Measurements from ENCODE around the gene TMEM132A.

The TMEM132A gene

DNA sequence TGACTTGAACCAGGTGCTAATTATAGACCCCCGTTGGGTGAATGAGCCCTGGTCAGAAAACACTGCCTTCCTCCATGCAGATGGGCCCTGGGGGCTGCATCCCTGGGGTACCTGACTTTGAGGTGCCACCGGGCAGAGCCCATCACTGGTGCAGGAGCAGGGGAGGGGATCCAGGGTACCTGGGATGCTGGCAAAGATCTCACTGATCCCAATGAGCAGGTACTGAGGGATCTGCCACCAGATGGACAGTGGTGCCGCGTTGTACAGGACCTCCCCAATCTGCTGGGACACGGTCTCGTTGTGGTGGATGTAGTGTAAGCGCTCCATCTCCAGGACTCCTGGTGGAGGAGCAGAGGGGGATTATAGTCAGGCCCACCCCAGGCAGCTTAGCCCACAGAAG is 15.0 kb downstream of the TMEM132A start:
- DNase-seq, result no peak

DNA sequence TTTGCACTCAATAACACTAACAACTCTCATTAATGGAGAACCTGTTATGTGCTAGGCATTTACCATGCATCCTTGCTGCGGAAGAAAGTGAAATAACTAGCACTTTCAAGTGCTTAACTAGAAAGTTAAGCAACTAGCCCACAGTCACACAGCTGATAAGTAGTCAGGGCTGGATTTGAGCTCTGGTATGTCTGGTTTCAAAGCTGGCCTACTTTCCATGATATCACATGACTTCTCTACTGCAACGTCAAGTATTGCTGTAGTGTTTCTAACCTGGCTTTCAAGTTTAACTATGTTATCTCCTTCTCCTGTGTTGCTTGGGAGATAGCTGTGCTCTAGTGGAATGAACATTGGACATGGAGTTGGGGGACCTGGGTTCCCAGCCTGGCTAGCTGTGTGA is 15.6 kb downstream of the TMEM132A start:
- DNase-seq, result no peak

DNA sequence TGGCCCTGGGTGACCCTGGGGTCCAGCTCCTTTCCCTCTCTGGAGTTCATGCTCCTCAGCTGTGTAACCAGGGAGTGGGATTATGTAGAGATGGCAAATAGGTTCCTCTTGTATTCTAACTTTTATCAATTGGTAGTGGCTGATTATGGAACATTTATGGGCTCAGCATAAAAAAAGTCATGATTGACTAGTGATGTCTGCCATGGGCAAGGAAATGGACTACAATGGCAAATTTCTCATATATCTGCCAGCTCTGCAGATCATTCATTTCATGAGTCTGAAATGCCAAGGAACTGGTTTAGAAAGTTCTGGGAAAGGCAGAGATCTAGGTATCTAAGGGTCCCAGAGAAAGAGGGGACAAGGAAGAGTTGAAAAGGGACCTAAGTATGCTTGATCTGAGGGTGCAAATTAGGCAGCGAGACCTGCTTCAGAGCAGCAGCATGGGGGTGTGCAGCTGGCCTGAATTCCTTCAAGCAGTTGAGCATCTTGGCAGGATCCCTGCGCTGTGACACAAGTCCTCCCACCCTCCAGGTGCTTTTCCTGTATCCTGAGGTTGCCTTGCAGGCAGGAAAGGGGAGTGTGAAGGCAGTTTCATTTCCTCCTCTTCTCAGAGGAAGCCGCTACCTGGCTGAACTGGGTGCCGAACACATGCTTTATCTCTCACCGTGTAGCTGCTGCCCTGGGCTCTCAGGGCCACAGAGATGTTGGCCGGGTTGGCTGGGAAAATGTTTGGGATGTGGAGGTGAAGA is 17.3 kb downstream of the TMEM132A start:
- no peak for DNase-seq

DNA sequence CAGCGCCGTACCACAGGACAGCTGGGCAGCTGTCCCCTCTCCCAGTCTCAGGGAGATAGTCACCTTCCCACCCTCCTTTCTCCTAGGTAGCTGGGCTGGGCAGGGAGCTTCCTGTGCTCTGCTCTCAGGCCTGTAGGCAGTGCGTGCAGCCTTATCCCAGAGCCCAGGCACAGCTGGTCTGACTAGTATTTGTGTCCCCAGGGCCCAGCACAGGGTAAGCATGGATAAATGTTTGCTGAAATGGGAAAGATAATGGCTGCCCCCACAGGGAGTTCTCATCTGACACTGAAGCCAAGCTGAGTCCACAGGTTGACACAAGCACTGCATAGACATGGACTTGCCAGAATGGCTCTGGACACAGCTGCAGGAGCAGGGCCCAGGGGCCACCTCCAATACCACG is 18.0 kb downstream of the TMEM132A start:
- DNase-seq, result no peak

DNA sequence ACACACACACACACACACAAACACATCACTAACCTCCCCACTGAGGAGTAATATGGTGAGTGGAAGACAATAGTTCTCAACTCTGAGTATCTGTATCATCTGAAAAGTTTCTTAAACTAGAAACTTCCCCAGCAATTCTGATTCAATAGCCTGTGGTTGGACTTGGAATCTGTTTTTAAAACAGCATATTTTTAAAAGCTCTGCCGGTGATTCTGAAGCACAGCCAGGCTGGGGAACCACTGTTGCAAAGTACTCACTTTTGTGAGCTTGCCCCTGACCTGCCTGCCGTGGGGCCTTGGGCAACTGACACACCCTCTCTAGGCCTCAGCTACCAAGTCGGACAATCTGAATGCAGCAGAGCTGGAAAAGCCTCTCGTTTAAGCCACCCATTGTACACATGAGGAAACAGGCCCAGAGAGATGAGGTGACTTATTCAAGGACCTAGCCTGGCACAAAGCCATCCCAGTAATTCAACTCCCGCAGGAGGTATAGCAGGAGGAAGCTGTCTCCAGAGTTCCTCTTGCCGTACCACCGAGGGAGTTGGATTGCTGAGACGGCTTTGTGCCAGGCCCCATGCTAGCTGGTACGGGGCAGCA is 18.8 kb downstream of the TMEM132A start:
- no peak for DNase-seq

DNA sequence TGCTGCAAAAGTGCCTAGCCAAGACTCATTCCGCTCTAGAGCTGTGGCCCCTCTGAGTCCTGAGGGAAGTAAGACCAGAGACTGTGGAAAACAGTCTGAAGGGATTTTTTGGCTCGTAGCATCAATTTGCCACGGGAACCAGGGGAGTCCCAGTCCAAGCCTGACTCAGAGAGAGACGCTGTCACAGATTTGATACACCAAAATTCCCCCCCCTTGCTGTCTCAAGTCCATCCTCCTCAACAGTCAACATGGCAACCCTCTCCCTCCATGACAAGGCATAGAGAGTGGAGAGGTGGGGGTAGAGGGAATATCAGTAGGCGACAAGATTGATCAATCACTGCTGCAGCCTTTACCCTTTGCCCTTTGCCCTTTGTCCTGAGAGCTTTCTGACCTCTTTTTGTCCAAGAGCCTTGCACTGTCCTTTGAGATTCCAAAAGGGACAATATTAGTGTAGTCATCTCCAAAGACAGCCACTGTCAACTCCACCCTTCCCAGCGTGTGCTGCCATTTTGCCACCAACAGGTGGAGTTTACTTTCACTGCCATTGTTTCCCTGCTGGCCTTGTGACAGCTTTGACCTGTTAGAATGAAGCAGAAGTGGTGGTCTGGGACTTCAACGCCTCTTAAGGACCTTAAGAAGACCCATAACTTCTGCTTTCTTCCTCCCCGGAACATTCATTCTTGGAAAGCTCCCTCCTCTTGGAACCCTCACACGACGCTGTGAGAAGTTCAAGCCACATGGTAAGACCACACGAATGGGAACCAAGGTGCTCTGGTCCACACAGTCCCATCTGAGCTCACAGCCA is 20.4 kb downstream of the TMEM132A start:
- no peak for DNase-seq

DNA sequence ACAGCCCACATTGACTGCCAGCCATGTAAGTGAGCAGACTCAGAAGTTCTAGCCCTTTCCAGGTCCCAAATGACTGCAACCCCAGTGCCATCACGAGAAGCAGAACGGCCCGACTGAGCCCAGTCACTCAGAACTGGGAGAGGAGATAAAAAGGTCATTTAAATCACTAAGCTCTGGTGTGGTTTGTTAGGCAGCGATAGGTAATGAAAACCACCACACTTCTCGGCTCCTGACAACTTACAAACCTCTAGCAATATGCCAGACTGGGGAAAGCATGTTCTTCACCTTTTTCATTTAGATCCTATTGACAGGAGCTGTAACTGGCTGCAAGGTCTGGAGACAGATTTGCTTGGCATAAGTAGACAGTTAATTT is 21.0 kb downstream of the TMEM132A start:
- DNase-seq, result no peak

DNA sequence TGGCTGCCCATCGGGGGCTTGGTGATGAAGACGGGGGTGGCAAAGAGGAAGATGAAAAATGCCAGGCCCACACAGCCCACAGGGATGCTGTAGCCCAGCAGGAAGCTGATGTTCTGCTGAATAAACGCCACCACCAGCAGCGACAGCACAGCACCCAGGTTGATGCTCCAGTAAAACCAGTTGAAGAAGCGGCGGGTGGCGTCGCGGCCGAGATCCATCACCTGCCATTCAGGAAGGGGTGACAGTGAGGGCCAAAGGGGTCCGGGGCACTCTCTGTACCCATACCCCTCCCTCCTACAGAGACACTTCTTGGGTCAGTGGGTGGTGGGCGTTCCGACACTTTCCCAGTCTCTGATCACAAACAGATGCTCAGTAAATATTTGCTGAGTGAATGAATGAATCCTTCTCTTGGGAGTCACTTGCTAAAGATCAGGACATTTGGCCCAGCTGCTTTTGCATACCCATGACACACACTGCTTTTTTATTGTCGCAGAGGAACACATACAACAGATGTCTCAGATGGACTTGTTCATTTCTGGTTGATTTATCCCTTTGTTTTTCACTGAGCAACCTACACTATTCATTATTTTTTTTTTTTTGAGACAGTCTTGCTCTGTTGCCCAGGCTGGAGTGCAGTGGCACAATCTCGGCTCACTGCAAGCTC is 22.5 kb downstream of the TMEM132A start:
- no peak for DNase-seq

DNA sequence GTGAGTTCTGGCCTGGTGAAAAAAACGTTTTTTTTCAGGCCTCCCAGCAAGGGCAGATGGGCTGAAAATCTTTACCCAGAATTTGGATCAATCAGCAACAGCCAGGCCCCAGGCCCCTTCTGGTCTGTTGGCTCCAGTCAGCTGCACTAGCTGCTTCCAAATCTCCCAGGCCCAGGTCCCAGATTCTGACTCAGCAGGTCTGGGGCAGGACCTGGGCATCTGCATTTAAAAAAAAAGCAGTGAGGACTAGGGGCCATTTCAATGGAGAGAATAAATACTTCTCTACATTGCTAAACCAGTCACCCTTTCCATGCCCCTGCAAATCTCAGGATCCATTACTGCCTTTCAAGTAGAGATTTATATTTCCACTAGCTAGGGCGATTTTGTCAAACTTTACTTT is 23.4 kb downstream of the TMEM132A start:
- DNase-seq, result no peak

DNA sequence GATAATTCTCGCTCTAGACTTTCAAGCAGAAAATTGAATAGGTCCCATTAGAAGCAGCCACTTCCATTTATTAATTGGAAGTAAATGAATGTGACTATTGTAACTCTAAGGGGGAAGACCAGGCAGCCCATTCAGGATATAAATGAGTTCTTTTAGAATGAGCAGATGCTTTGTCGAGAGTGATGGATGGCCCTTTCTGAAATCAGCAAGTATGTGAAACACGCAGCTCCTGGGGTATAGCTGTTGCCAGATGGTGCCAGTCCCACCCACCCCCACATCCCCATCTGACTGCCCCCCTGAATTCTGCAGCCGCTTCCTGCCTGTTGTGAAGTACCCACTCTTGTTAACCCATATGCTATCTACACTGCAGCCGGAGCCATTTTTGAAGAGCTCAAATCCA is 24.0 kb downstream of the TMEM132A start:
- no peak for DNase-seq

DNA sequence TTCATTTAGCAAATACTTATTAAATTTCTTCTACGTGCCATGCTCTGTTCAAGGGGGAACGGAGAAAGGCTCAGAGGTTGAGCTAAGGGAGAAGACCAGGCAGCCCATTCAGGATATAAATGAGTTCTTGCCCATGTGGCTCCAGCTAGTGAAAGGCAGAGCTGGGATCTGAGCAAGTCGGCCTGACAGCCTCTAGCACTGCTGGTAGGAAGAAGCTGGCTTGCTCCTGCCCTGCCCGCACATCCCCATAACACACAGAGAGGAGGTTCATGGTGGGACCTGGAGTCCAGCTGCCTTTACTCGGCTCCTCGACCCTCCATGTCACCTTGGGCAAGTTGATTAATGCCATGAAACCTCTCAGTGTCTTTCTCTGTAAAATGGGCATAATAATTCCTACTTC is 25.8 kb downstream of the TMEM132A start:
- DNase-seq, result no peak

DNA sequence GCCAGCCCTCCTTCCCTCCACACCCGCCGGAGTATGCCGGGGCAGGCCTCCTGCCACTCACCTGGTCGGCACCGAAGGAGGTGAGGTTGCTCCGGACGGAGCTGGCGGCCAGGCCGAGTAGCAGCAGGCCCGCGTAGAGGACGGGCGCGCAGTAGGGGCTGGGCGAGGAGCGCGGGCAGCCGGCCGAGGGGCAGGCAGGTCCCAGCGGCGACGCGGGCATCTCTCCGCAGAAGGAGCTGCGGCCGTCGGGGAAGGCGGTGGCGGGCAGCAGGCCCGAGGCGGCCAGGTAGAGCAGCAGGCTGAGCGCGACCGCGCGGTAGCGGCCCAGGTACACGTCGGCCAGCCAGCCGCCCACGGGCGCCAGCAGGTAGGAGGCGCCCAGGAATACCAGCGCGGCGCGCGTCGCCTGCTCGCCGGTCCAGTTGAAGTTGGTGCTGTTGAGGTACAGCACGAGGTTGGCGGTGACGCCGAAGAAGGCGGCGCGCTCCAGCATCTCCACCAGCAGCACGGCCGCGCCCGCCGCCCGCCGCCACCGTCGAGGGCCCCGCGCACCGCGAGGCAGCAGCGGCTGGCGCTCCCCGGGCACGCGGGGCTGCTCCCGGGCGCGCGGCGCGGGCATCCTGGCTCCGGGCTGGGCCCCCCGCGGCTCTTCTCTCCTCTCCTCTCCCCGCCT is 26.8 kb downstream of the TMEM132A start:
- DNase-seq, result peak in 1 of 4 experiments; percentile 43

DNA sequence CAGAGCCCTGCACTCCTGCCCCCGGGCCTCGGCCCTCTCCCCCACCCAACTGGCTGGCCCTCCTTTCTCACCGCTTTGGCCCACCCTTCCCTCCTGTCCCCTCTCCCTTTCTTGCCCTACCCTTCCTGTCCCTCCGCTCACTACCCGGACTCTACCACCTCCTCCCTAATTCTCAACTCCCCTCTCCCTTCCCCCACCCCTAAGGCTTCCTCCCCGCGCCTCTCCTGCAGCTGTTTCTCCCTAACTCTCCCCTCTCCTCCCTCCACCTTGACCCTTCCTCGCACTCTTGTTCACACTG is 27.3 kb downstream of the TMEM132A start:
- no peak for DNase-seq

DNA sequence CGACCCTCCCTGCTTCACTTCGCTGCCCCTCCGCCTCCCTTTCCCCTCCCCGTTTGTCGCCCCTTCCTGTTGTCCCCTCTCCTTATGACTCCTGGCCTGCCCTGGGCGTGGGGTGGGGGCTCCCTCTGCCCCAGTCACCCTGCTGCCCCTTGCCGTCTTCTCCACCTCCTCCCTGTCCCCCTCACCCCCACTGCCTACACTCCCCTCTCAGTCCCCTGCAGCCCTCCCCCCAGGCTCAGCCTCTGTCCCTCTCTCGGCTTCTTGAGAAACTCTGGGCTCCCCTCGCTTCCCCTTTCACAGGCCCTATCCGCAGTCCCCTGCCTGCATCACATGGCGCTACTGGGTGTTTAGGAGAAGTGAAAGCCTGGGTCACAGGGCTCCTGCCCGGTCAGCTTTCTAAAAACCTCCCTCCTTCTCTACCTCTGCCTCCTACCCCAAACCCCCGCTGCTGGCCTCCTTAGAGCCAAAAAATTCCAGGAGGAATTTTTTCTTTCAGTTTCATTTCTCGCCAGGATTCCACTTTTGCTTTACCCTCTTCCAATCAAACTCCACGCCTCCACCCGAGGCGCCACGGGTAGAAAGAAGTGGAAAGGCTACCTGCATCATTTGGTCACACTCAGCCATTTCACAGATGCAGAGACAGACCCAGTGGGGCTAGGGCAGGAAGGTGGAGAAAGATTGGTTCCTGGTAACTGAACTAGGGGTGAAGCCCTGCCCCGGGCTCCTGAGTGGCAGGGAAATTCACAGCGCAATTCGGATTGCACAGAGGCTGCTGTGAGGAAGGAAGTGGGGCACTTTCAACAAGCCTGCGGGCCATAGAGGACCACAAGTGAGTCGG is 27.9 kb downstream of the TMEM132A start, which contains the start of gene SLC15A3:
Gene SLC15A3, minus strand, starts transcription at position 273 of the 838 bp plus-strand sequence. CDS start 625 bp downstream, outside the sequence.
- peak in 2 of 4 experiments; percentile 22 to 36 for DNase-seq

DNA sequence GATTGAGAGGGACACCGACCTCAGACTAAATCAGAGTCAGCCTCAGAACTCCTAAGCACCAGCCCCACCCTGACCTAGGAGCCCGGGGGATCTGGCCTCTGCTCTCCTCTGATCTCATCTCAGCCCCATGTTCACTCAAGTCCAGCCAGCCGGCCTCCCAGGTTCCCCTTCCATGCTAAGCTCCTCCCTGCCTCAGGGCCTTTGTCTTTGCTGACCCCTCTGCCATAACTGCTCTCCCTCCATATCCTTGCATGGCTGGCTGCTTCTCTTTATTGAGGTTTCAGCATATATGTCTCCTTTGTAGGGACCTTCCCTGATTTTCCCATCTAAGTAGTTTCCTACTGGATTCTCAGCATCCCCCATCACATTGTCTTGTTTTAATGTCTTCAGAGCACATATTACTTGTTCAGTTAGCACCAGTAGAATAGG is 28.5 kb downstream of the TMEM132A start:
- no peak for DNase-seq

DNA sequence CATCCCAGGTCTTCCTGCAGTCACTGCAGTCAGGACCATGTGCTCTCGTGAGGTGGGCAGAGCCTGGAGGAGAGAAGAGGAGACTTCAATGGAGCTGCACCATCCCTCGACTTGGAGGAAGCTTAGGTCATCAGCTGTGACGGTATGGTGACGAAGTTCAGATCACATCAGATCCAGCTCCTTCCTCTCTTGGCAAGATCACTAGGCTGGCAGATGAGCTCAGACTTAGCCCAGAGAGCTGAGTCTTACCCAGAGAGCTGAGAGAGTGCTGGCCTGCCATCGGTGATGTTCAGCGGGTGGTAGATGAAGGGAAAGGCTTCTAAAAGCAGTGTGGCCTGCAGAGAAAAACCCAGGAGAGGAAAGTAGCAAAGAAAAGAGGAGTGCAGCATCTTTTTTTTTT is 29.5 kb downstream of the TMEM132A start:
- no peak for DNase-seq

DNA sequence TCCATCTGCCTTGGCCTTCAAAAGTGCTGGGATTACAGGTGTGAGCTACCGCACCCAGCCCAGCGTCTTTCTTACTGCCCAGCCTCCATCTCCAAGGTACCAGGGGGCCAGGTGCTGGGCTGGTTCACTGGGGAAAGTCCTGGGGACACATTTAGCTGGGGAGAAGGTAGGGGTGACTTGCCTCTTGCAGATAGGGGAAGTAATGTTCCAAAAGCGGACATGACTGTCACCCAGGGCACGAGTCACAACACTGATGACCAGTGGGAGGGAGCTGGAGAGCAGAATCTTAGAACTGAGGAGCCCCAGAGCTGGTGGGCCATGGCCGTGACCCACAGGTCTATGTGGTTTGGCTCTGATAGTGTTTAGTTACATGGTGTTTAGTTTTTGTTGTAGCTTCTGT is 30.2 kb downstream of the TMEM132A start:
- no peak for DNase-seq

DNA sequence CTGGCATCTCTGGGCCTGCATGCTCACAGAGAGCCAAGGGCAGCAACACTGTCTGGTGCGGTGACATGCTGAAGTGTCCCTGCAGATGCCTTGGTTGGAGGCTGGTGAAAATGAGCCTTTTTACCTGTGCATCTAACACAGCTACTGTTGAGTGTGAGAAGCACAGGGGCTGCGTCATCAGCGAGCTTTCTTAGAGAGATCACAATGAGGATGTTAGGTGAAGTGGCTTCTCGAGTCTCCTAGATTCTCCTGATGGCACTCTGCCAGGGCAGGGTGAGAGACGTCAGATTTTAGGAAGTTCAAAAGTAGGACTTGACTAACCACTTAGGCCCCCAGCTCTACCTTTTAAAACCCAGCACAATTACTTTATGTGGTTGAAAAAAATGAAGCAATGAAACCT is 31.3 kb downstream of the TMEM132A start:
- DNase-seq, result no peak

DNA sequence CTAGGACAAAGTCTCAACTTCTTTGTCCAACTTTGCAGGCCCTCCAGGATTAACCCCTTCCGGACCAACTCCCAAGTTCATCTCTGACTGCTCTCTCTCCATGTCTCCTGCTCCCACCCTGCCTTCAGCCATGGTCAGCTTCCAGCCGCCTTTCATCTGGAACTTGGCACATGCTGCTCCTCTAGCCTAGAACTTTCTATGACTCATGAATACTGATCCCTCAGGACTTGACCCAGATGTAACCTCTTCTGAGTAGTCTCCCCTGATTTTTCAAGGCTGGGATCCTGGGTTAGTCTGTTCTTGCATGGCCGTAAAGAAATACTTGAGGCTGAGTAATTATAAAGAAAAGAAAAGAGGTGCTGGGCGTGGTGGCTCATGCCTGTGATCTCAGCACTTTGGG is 32.9 kb downstream of the TMEM132A start:
- DNase-seq, result no peak

DNA sequence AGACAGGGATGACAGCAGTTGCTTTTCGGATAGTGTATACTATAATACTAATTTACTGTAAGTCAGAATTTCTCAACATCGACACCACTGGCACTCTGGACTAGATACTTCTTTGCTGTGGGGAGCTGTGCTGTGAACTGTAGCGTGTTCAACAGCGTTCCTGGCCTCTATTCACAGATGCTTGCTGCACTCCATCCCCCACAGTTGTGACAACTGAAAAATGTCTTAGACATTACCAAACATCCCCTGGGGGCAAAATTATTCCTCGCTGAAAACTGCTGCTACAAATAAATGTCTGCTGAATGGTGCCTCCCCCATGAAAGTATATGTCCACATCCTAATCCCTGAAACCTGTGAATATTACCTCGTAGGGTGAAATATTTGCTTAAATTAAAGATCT is 35.2 kb downstream of the TMEM132A start:
- DNase-seq, result no peak

DNA sequence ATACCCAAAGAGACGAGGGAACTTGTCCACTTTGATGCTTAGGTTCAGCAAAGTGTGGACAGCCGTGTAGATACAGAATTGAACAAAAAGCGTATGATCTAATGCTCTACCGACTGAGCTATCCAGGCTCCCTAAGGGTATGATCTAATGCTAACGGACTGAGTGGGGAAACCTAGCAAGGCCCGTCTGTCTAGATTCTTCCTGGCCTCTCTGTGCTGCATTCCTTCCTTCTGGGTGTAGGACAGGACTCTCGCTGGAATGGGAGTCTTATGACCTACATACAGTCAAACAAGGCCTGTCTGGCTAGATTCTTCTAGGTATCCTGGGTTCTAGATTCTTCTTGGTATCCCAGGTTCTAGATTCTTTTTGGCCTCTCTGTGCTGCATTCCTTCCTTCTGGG is 36.1 kb downstream of the TMEM132A start:
- DNase-seq, result no peak

DNA sequence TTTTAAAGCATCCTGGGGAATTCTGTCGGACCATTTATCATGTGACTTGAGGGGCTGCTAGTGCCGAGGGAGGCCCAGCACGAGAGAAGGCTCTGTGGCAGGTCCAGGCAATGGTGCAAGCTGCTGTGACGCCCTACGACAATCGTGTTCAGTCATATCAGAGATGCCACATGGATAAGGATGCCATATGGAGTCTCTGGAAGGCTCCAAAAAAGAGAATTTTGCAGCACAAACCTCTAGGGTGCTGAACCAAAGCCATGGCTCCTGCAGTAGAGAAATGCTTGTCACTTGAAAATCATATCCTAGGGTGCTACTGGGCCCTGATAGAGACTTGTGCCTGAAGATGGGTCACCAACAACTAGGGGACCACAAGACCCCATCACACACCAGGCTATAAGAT is 40.5 kb downstream of the TMEM132A start:
- DNase-seq, result no peak

All from activated naive CD4-positive, alpha-beta T cell (primary cell).